Transverse colon (tissue), 4 donors: Measurements from ENCODE around the gene GLS2.

Experiments used
- POLR2AphosphoS5 ChIP-seq, 3 donors: sonication (generic); formaldehyde crosslinking; IDR thresholded peaks; one replicate each; pipeline ENCODE4 v1.6.1; 2016; ENCODE audit warnings: antibody characterized with exemption in 3 of 3
- TF ChIP-seq, protein P1 (sequence below), 5 experiments: fragments of 200-600 bp in 3 of 5; fragments of 450-650 bp in 2 of 5; sonication (generic) in 3 of 5; IDR thresholded peaks; 1 replicate in 2 of 5; 2 replicates in 3 of 5; pipeline ENCODE4 v1.5.1; 2016 to 2017; ENCODE audit warnings: antibody characterized with exemption in 5 of 5, inconsistent platforms in 3 of 5, mild to moderate bottlenecking in 2 of 5, moderate library complexity in 1 of 5

DNA sequence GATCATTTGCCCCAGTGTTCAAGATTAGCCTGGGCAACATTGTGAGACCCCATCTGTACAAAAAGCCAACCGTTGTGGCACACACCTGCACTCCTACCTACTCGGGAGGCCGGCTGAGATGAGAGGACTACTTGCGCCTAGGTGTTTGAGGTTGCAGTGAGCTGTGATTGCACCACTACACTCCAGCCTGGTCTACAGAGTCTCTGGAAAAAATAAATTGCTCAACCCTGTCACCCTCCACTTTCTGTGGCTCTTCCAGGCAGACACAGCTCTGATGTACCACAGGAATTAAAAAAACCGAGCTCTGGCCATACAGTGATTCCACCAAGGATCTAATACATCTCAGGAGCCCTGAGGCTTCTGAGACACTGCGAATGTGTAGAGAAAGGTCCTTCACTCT is 53.1 kb downstream of the GLS2 start:
- TF ChIP-seq, protein P1, sequence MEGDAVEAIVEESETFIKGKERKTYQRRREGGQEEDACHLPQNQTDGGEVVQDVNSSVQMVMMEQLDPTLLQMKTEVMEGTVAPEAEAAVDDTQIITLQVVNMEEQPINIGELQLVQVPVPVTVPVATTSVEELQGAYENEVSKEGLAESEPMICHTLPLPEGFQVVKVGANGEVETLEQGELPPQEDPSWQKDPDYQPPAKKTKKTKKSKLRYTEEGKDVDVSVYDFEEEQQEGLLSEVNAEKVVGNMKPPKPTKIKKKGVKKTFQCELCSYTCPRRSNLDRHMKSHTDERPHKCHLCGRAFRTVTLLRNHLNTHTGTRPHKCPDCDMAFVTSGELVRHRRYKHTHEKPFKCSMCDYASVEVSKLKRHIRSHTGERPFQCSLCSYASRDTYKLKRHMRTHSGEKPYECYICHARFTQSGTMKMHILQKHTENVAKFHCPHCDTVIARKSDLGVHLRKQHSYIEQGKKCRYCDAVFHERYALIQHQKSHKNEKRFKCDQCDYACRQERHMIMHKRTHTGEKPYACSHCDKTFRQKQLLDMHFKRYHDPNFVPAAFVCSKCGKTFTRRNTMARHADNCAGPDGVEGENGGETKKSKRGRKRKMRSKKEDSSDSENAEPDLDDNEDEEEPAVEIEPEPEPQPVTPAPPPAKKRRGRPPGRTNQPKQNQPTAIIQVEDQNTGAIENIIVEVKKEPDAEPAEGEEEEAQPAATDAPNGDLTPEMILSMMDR (IDR thresholded peaks at IDR 0.05), result no peak
- no peak for TF ChIP-seq POLR2AphosphoS5 (IDR thresholded peaks at IDR 0.05)
